ENCODE measurements around the gene APBB2. TPM values are rescaled to one million over a fixed set of nuclear protein-coding genes. Genes with fewer than 3 reads are reported as not detected.

APBB2 gene
- total RNA-seq, 2 donors from 2014 or later, result 56.1 to 64.8 TPM

DNA sequence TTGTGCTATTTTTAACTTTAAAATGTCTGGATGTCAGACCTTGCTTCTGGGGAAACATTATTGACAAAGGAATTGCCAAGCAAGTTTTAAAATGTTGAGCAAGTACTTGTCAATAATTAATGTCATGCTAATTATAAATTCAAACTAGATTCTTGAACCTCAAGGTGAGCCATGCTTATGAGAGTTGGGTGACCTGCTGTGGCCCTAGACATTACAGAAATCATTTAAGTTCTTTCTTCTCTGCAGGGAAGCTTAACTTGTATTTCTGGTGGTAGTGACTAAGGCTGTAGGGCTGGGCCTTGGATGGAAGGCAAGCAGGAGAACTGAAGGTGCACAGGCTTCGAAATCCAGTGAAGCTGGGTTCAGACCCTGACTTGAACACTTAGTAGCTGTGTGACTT lies 27.6 kb upstream of the APBB2 start:
- Histone ChIP-seq H3K9ac (ENCODE audit: extremely low read depth, low read length, poor library complexity, severe bottlenecking) (no peak overlapping the region), H3K4me3 (ENCODE audit: low read length) (no peak overlapping the region), H3K9me3 (ENCODE audit: control insufficient read depth, low read length) (no peaks in the 10 kb centered on the region), H3K36me3 (ENCODE audit: control insufficient read depth, insufficient read depth, low read length) (no peaks in the 10 kb centered on the region), H3K4me1 (ENCODE audit: control insufficient read depth, insufficient read depth, low read length) (no peaks in the 10 kb centered on the region), H3K27ac (ENCODE audit: low read depth, low read length) (no peak overlapping the region), H3K27me3 (ENCODE audit: control insufficient read depth, insufficient read depth, low read length, poor library complexity, severe bottlenecking) (no peaks in the 10 kb centered on the region)
- no peaks in the 10 kb centered on the region for H3K27me3 Mint-ChIP-seq (ENCODE audit: insufficient read depth)
- WGBS, 2 experiments (ENCODE audit: insufficient coverage in 1 of 2, insufficient read length in 1 of 2), result 91 to 100% methylated on average over 1 of the region's 1 CpG
- H3K9me3 Mint-ChIP-seq, result peaks cover 3% of the 10 kb centered on the region
- no peak overlapping the region for H3K27ac Mint-ChIP-seq
- peaks cover 5% of the 10 kb centered on the region for H3K4me1 Mint-ChIP-seq
- TF ChIP-seq, protein P1, sequence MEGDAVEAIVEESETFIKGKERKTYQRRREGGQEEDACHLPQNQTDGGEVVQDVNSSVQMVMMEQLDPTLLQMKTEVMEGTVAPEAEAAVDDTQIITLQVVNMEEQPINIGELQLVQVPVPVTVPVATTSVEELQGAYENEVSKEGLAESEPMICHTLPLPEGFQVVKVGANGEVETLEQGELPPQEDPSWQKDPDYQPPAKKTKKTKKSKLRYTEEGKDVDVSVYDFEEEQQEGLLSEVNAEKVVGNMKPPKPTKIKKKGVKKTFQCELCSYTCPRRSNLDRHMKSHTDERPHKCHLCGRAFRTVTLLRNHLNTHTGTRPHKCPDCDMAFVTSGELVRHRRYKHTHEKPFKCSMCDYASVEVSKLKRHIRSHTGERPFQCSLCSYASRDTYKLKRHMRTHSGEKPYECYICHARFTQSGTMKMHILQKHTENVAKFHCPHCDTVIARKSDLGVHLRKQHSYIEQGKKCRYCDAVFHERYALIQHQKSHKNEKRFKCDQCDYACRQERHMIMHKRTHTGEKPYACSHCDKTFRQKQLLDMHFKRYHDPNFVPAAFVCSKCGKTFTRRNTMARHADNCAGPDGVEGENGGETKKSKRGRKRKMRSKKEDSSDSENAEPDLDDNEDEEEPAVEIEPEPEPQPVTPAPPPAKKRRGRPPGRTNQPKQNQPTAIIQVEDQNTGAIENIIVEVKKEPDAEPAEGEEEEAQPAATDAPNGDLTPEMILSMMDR (conservative IDR thresholded peaks at IDR 0.05), result no peak
- no peaks in the 10 kb centered on the region for H3K36me3 Mint-ChIP-seq (ENCODE audit: low read depth)
- no peak overlapping the region for H3K4me3 Mint-ChIP-seq
- DNase-seq, result no peak

DNA sequence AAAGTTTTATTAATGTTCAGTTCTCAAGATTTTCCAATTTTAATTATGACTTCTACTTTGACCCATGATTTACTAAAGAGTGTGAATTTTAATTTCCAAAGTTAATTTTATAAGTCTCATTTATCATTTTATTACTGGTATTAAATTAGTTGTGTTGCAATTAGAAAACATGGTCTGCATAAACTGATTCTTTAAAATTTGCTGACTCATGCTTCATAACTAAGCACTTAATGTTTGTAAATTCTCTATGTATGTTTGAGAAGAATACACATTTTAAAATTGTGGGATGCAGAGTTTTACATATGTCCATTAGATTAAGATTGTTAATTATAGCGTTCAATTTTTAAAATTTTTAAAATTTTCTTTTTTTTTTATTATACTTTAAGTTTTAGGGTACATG lies 22.2 kb upstream of the APBB2 start:
- Histone ChIP-seq H3K4me3 (ENCODE audit: low read length) (no peak overlapping the region), H3K27ac (ENCODE audit: low read depth, low read length) (no peak overlapping the region), H3K4me1 (ENCODE audit: control insufficient read depth, insufficient read depth, low read length) (no peaks in the 10 kb centered on the region), H3K9me3 (ENCODE audit: control insufficient read depth, low read length) (no peaks in the 10 kb centered on the region), H3K9ac (ENCODE audit: extremely low read depth, low read length, poor library complexity, severe bottlenecking) (no peak overlapping the region), H3K27me3 (ENCODE audit: control insufficient read depth, insufficient read depth, low read length, poor library complexity, severe bottlenecking) (no peaks in the 10 kb centered on the region), H3K36me3 (ENCODE audit: control insufficient read depth, insufficient read depth, low read length) (no peaks in the 10 kb centered on the region)
- 100% methylated on average over 1 of the region's 1 CpG; no CpG with 5 or more reads in 1 of the 2 experiments for WGBS, 2 experiments (ENCODE audit: insufficient coverage in 1 of 2, insufficient read length in 1 of 2)
- no peak for DNase-seq
- no peaks in the 10 kb centered on the region for H3K36me3 Mint-ChIP-seq (ENCODE audit: low read depth)
- H3K27me3 Mint-ChIP-seq (ENCODE audit: insufficient read depth), result no peaks in the 10 kb centered on the region
- no peak overlapping the region for H3K27ac Mint-ChIP-seq
- H3K4me3 Mint-ChIP-seq, result no peak overlapping the region
- H3K9me3 Mint-ChIP-seq, result peaks cover 3% of the 10 kb centered on the region
- no peaks in the 10 kb centered on the region for H3K4me1 Mint-ChIP-seq
- TF ChIP-seq, protein P1 (conservative IDR thresholded peaks at IDR 0.05), result no peak

DNA sequence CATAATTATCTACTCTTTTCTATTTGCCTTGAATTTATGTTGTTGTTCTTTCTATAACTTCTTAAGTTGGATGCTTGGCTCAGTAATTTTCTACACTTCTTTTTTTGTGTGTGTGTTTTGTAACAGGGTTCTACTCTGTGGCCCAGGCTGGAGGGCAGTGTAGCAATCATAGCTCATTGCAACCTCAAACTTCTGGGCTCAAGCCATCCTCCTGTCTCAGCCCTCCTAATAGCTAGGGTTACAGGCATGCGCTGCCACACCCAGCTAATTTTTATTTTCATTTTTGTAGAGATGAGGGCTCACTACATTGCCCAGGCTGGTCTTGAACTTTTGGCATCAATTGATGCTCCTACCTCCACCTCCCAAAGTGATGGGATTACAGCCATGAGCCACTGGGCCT lies 21.7 kb upstream of the APBB2 start:
- Histone ChIP-seq H3K9me3 (ENCODE audit: control insufficient read depth, low read length) (no peaks in the 10 kb centered on the region), H3K36me3 (ENCODE audit: control insufficient read depth, insufficient read depth, low read length) (no peaks in the 10 kb centered on the region), H3K27me3 (ENCODE audit: control insufficient read depth, insufficient read depth, low read length, poor library complexity, severe bottlenecking) (no peaks in the 10 kb centered on the region), H3K9ac (ENCODE audit: extremely low read depth, low read length, poor library complexity, severe bottlenecking) (no peak overlapping the region), H3K4me1 (ENCODE audit: control insufficient read depth, insufficient read depth, low read length) (no peaks in the 10 kb centered on the region), H3K4me3 (ENCODE audit: low read length) (no peak overlapping the region), H3K27ac (ENCODE audit: low read depth, low read length) (no peak overlapping the region)
- no peak overlapping the region for H3K27ac Mint-ChIP-seq
- no peaks in the 10 kb centered on the region for H3K27me3 Mint-ChIP-seq (ENCODE audit: insufficient read depth)
- no peaks in the 10 kb centered on the region for H3K36me3 Mint-ChIP-seq (ENCODE audit: low read depth)
- TF ChIP-seq, protein P1 (conservative IDR thresholded peaks at IDR 0.05), result no peak
- WGBS, 2 experiments (ENCODE audit: insufficient coverage in 1 of 2, insufficient read length in 1 of 2), result 96% methylated on average over 1 of the region's 1 CpG; no CpG with 5 or more reads in 1 of the 2 experiments
- no peak for DNase-seq
- H3K4me3 Mint-ChIP-seq, result no peak overlapping the region
- no peaks in the 10 kb centered on the region for H3K4me1 Mint-ChIP-seq
- peaks cover 3% of the 10 kb centered on the region for H3K9me3 Mint-ChIP-seq

Measured in endodermal cell (in vitro differentiated cells).